Heart right ventricle (tissue), 16 donors: ENCODE measurements around the gene SESTD1. TPM values are rescaled to one million over a fixed set of nuclear protein-coding genes. Genes with fewer than 3 reads are reported as not detected.
"Not testable (repeated sequence)": the region's sequence is repeated elsewhere in the genome, so short reads cannot be mapped to it uniquely, and the experiment has no call there.

Source experiments
- ATAC-seq, 8 donors: fragments of 200-7000 bp; cut with Tn5 transposase; one replicate each; pipeline ENCODE4 v1.9.1; 2020; ENCODE audit warnings: mild to moderate bottlenecking in 8 of 8, moderate library complexity in 8 of 8, moderate number of reproducible peaks in 1 of 8
- DNase-seq, 2 donors: peaks; one replicate each; pipeline ENCODE4 v3.0.0-alpha.2; 2020
- H3K27ac ChIP-seq, 10 donors: fragments of 200-600 bp; sonication (generic) in 2 of 10; one replicate each; pipeline versions ENCODE4 v1.5.0 to v1.8.0; 2020 to 2022; ENCODE audit warnings: mild to moderate bottlenecking in 3 of 10
- H3K27me3 ChIP-seq, 7 donors: fragments of 200-600 bp; one replicate each; pipeline ENCODE4 v1.8.0; 2021 to 2022; ENCODE audit warnings: mild to moderate bottlenecking in 2 of 7
- H3K36me3 ChIP-seq, 9 donors: fragments of 200-600 bp; sonication (generic) in 1 of 9; one replicate each; pipeline versions ENCODE4 v1.5.0 to v1.8.0; 2020 to 2022; ENCODE audit warnings: mild to moderate bottlenecking in 2 of 9
- H3K4me1 ChIP-seq, 9 donors: fragments of 200-600 bp; sonication (generic) in 1 of 9; one replicate each; pipeline versions ENCODE4 v1.5.0 to v1.8.0; 2020 to 2022; ENCODE audit warnings: mild to moderate bottlenecking in 4 of 9
- H3K4me3 ChIP-seq, 10 donors: fragments of 200-600 bp; sonication (generic) in 2 of 10; one replicate each; pipeline versions ENCODE4 v1.5.0 to v1.8.0; 2020 to 2022; ENCODE audit warnings: mild to moderate bottlenecking in 7 of 10, moderate library complexity in 2 of 10
- H3K9me3 ChIP-seq, 11 donors: fragments of 200-600 bp in 10 of 11; sonication (generic) in 2 of 11; one replicate each; pipeline versions ENCODE4 v1.5.0 to v1.8.0; 2013 to 2022; ENCODE audit warnings: mild to moderate bottlenecking in 2 of 11, control low read depth in 1 of 11, moderate library complexity in 1 of 11
- WGBS, 2 donors: extraction: QIAGEN DNeasy Blood & Tissue Kit; methylation state at CpG; one replicate each; pipeline ENCODE4 v1.1.7; 2013; ENCODE audit warnings: inconsistent platforms in 1 of 2; 5-methylcytosine and 5-hydroxymethylcytosine counted together
- intact Hi-C, 10 donors: fragments of 100-400 bp; cut with DNase I; formaldehyde crosslinking; loops; one replicate each; pipeline versions ENCODE4 v1.11.1 to v1.14.2; 2022
- polyA plus RNA-seq, 2 donors: library from polyadenylated mRNA; stranded (reverse); fragments of 200-250 nt; gene quantifications; one replicate each; pipeline ENCODE4 v1.2.3, GENCODE V29; 2013
- total RNA-seq, 10 donors: library from RNA; stranded (reverse); fragmentation: NEBNext Ultra II Directional in 3 of 10; extraction: Animal tissue kit (Norgen Biotek cat#: 25700) in 3 of 10; gene quantifications; one replicate each; pipeline versions ENCODE4 v1.2.1 to v1.2.4, GENCODE V29; 2021 to 2023
- TF ChIP-seq, protein P1 (sequence below), 9 donors: fragments of 200-600 bp; sonication (generic) in 2 of 9; IDR thresholded peaks; one replicate each; pipeline versions ENCODE4 v1.5.0 to v1.8.0; 2021 to 2022; ENCODE audit warnings: antibody characterized with exemption in 9 of 9, mild to moderate bottlenecking in 5 of 9, moderate library complexity in 1 of 9
- donor health status: Arrhythmogenic right ventricular cardiomyopathy.
- donor health status: ischemic (EF 13 %, LVEDD 7.1; RV severe dilation, severe dysfunction).
- donor health status: healthy with polysubstance abuse.
- donor health status: DM: no; HTN: yes; CAD: no.
- donor health status: DM: no; HTN: no; CAD: no.
- donor health status: ischemic (EF 25% LVEDD 6.9; RV normal size, moderate dysfunction).
- donor health status: ischemic (EF 25% LVEDD 5.7; RV mildly dilated, moderate dysfunction).
- donor health status: healthy.
- donor health status: DM: yes; HTN: yes; CAD: no.
- donor health status: Ischemic cardiomyopathy.
- donor health status: ischemic (EF 35%, LVEDD 5.7; RV mildly dilated, moderate dysfunction).
- donor health status: nonischemic (EF 11% LVEDD 7.7; RV severe dilation, severe dysfunction).
- donor health status: DM: yes; HTN: yes; CAD: no.
- donor health status: PGD.
- donor health status: ischemic (EF 29% LVEDD 5.4; RV normal size, mild dysfunction).
- donor health status: nonischemic (EF 23%, LVEDD 6.1; RV moderate dilation, normal function).

SESTD1 gene
- total and polyA plus RNA-seq, 12 donors: 6.0 to 41.7 (median 33.5) TPM

DNA sequence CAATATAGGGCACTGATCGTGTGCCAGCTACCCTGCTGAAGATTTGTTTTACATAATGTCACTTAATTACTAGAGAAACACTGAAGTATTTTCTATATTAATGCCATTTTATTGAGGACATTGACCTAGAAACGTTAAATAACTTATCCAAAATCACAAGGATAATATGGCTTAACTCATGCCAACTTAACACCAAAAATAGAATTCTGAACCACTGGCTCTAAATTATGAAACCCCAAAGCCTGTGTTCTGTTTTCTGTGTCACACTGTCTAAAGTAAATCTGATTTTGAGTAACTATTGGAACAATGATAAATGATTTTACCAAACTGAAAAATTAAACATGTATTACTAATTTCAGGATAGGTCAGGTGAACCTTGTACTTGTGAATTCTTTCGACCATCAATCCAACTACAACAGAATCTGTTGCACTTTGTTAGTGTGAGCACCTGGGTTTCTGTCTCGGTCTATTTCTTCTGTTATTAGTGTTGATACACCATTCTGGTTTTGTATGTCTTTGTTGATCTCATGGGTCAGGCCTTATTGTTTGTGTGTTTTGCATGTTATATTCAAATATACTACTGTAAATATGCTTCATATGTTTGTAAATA, 166.4 kb downstream of the SESTD1 start:
- TF ChIP-seq, protein P1, sequence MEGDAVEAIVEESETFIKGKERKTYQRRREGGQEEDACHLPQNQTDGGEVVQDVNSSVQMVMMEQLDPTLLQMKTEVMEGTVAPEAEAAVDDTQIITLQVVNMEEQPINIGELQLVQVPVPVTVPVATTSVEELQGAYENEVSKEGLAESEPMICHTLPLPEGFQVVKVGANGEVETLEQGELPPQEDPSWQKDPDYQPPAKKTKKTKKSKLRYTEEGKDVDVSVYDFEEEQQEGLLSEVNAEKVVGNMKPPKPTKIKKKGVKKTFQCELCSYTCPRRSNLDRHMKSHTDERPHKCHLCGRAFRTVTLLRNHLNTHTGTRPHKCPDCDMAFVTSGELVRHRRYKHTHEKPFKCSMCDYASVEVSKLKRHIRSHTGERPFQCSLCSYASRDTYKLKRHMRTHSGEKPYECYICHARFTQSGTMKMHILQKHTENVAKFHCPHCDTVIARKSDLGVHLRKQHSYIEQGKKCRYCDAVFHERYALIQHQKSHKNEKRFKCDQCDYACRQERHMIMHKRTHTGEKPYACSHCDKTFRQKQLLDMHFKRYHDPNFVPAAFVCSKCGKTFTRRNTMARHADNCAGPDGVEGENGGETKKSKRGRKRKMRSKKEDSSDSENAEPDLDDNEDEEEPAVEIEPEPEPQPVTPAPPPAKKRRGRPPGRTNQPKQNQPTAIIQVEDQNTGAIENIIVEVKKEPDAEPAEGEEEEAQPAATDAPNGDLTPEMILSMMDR (IDR thresholded peaks at IDR 0.05): no peak
- intact Hi-C loops: no loop called here
- no peaks in the 10 kb centered on the region for H3K27me3 ChIP-seq
- ATAC-seq (no peak), DNase-seq (no peak)
- no peak overlapping the region for H3K27ac ChIP-seq
- peaks cover 0 to 5% (median 0%) of the 10 kb centered on the region in 11 donors for H3K9me3 ChIP-seq
- WGBS, 2 donors: 83 to 84% methylated on average over 4 of the region's 4 CpGs
- H3K4me1 ChIP-seq: peaks cover 0 to 5% (median 0%) of the 10 kb centered on the region in 9 donors
- no peak overlapping the region for H3K4me3 ChIP-seq
- no peaks in the 10 kb centered on the region for H3K36me3 ChIP-seq

DNA sequence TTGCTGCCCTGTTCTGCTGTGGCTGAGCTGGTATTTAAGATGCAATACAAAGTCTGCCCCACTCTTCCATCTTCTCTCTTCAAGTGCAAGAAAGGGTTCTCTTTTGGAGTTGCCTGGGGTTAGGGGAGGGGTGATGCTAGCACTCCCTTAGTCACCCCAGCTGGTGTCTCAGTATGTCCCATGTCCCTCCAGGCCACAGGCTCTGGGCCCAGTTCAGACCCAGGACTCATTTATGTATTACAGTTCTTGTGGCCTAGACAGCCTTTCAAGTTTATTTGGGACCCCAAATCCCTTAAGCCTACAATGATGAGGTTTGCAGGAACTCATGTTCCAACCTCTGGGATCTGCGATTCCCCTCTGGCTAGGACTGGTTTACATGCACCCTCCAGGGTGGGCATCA, 167.5 kb downstream of the SESTD1 start:
- DNase-seq (no peak), ATAC-seq (peak in 1 of 8 donors; percentile 35)
- intact Hi-C loops: no loop called here
- H3K27me3 ChIP-seq: no peaks in the 10 kb centered on the region
- H3K9me3 ChIP-seq: peaks cover 0 to 14% (median 0%) of the 10 kb centered on the region in 11 donors
- peaks cover 0 to 5% (median 0%) of the 10 kb centered on the region in 9 donors for H3K4me1 ChIP-seq
- 96 to 100% methylated on average over 1 of the region's 1 CpG for WGBS, 2 donors
- H3K27ac ChIP-seq: no peak overlapping the region
- no peak overlapping the region for H3K4me3 ChIP-seq
- no peaks in the 10 kb centered on the region for H3K36me3 ChIP-seq
- TF ChIP-seq, protein P1 (IDR thresholded peaks at IDR 0.05): no peak

DNA sequence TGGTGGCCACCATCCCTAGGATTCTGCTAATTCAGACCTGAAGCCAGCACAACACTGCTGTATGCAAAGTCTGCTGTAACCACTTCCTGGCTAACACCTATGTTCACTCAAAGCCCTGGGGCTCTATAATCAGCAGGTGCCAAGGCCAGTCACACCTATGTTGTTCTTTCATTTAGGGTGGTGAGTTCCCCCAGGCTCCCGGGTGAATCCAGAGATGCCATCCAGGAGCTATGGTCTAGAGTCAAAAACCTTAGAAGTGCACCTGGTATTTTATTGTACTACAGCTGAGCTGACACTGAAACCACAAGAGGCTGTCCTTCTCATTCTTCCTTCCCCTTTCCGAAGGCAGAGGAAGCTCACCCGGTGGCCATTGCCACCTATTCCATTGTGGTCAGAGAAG, 168.5 kb downstream of the SESTD1 start:
- 87 to 95% methylated on average over 3 of the region's 3 CpGs for WGBS, 2 donors
- H3K4me3 ChIP-seq: no peak overlapping the region
- ATAC-seq: no peak
- no peak for DNase-seq
- H3K36me3 ChIP-seq: no peaks in the 10 kb centered on the region
- H3K27me3 ChIP-seq: no peaks in the 10 kb centered on the region
- peaks cover 0 to 14% (median 0%) of the 10 kb centered on the region in 11 donors for H3K9me3 ChIP-seq
- TF ChIP-seq, protein P1 (IDR thresholded peaks at IDR 0.05): no peak
- intact Hi-C loops: no loop called here
- peaks cover 0 to 5% (median 0%) of the 10 kb centered on the region in 9 donors for H3K4me1 ChIP-seq
- H3K27ac ChIP-seq: no peak overlapping the region

DNA sequence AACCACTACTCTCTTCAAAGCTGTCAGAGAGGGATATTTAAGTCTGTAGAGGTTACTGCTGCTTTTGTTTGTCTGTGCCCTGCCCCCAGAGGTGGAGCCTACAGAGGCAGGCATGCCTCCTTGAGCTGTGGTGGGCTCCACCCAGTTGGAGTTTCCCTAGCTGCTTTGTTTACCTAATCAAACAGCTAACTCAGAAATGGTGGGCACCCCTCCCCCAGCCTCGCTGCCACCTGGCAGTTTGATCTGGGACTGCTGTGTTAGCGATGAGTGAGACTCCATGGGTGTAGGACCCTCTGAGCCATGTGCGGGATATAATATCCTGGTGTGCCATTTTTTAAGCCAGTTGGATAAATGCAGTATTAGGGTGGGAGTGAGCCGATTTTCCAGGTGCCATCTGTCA, 171.7 kb downstream of the SESTD1 start:
- intact Hi-C loops, DNase-seq, ATAC-seq, H3K4me3 ChIP-seq, H3K27ac ChIP-seq, H3K36me3 ChIP-seq, H3K4me1 ChIP-seq, H3K27me3 ChIP-seq: not testable (repeated sequence)
- WGBS, 2 donors: 95% methylated on average over 4 of the region's 4 CpGs
- peaks cover 0 to 11% (median 0%) of the 10 kb centered on the region in 11 donors for H3K9me3 ChIP-seq

DNA sequence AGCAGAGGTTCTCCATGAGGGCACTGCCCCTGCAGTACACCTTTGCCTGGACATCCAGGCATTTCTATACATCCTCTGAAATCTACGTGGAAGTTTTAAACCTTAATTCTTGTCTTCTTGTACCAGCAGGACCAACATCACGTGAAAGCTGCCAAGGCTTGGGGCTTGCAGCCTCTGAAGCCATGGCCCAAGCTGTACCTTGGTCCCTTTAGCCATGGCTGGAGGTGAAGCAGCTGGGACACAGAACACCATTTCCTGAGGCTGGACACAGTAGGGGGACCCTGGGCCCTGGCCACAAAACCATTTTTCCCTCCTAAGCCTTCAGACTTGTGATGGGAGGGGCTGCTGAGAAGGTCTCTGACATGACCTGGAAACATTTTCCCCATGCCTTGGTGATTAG, 181.9 kb downstream of the SESTD1 start:
- no peak overlapping the region for H3K27ac ChIP-seq
- peaks cover 0 to 7% (median 0%) of the 10 kb centered on the region in 9 donors for H3K4me1 ChIP-seq
- H3K27me3 ChIP-seq: no peaks in the 10 kb centered on the region
- DNase-seq (no peak), ATAC-seq (no peak)
- intact Hi-C loops: no loop called here
- H3K9me3 ChIP-seq: peaks cover 0 to 19% (median 0%) of the 10 kb centered on the region in 11 donors
- H3K36me3 ChIP-seq: no peaks in the 10 kb centered on the region
- 75 to 98% methylated on average over 2 of the region's 2 CpGs for WGBS, 2 donors
- TF ChIP-seq, protein P1 (IDR thresholded peaks at IDR 0.05): no peak
- no peak overlapping the region for H3K4me3 ChIP-seq
